IPS-18c (cell line): ENCODE data around the gene SSC4D.
"Not testable (repeated sequence)": the region's sequence is repeated elsewhere in the genome, so short reads cannot be mapped to it uniquely, and the experiment has no call there.

Experiments used
- H3K4me3 ChIP-seq: 2 replicates; pipeline ENCODE4 v1.7.0; 2013; ENCODE audit warnings: low read depth, mild to moderate bottlenecking, low read length, moderate library complexity; ENCODE audit not compliant: insufficient read depth
- H3K9me3 ChIP-seq: one replicate; pipeline ENCODE4 v1.6.1; 2013; ENCODE audit warnings: mild to moderate bottlenecking, low read length, moderate library complexity; ENCODE audit not compliant: control insufficient read depth, insufficient read depth

Gene SSC4D

GRCh38 chr7:76409537-76409936 is at the start of gene SSC4D:
TSS of gene SSC4D (minus strand) at chr7:76409697. CDS start at chr7:76404439, 5,258 bp downstream.
- no peaks in the 10 kb centered on the region for H3K9me3 ChIP-seq
- peak within 1 kb of the TSS; percentile 53 for H3K4me3 ChIP-seq

DNA sequence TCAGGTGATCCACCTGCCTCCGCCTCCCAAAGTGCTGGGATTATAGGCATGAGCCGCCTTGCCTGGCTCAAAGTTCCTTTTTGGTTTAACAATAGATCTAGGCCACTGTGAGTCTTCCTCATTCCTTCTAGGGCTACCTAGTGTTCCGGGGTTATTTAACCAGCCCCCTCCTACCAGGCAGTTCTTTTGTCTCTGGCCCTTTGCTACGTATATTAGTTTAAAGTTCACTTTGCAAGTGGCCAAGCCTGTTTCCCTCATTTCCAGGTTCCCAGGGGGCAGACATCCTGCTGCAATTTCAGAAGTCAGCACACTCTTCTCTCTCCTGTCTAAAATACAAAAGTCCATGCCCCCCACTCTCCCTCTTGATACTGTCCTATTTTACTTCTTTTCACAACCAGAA is 49.0 kb upstream of the SSC4D start:
- H3K4me3 ChIP-seq, H3K9me3 ChIP-seq: not testable (repeated sequence)

DNA sequence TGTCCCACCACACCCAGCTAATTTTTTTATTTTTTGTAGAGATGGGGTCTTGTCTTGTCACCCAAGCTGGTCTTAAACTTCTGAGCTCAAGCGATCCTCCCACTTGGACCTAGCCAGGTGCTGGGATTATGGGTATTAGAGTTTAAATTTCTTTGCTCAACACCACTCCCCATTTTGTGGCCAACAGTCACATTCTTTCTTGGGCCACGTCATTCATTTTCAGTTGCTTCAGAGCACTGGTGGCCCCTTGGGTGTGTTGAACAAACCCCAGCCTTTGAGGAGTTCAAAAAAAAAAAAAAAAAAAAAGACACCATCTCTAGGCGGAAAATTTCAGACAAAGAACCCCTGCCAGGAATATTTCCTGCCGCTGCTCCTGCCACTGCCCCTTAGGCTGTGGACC is 47.5 kb upstream of the SSC4D start:
- not testable (repeated sequence) for H3K4me3 ChIP-seq

DNA sequence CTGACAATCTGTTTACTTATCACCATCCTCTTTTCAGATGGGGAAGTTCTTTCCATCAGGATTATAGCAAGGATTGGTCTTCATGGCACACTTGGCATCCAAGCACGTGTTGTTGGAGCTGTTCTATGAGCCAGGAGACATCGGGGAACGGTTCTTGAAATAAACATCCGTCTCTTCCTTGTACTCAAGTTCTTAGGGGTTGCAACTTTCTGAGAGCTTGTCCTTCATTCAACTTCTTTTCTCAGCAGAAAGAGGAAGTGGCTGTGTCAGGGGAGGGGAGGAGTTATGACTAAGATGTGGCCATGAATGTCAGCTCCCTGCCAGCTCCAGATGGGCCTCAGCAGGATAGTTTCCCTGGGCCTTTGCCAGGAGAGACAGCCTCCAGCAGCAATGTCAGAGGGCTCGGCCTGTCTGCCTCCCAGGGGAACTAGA is 36.1 kb upstream of the SSC4D start:
- not testable (repeated sequence) for H3K4me3 ChIP-seq, H3K9me3 ChIP-seq

More for the DNA sequence above, 47.5 kb upstream of the SSC4D start:
- not testable (repeated sequence) for H3K9me3 ChIP-seq

DNA sequence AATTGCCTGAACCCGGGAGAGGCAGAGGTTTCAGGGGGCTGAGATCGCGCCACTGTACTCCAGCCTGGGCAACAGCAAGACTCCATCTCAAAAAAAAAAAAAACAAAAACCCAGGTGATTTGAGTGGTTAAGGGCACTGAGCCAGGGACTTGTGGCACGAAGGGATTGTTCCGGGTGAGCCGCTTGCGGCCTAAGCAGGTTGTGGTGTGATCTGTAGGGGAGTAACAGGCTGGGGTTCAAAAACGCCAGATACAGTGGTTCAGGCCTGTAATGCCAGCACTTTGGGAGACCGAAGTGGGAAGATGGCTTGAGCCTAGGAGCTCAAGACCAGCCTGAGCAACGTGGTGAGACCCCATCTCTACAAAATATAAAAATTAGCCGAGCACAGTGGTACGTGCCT is 34.3 kb upstream of the SSC4D start:
- H3K4me3 ChIP-seq, H3K9me3 ChIP-seq: not testable (repeated sequence)

DNA sequence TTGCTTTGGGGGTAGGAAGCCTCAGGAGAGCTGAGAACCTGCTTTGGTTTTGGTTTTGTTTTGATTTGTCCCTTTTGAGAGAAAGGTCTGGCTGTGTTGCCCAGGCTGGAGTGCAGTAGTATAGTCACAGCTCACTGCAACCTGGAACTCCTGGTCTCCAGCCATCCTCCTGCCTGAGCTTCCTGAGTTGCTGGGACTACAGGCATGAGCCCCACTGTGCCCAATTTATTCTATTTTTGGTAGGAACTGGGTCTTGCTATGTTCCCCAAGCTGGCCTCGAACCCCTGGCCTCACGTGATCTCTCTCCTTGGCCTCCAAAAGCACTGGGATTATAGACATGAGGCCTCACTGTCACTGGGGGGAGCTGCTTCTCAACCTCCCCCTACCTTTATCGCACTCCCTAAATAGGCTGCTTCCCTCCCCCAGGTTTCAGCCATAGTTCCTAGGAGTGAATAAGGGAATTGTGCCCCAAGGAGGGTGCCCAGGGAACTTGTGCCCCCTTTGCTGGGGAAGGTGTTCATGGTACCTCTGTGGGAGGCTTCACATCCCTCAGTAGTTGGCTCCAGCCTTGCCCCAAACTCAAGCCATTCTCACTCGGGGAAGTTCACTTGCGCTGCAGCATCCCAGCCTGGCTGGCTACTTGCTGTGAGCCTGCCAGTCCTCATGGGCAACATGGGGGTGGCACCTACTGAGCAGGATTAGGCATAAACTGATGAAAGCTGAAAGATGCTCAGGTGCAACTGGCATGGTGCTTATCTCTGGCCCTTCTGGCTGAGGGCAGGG is 33.4 kb upstream of the SSC4D start:
- H3K4me3 ChIP-seq, H3K9me3 ChIP-seq: not testable (repeated sequence)

DNA sequence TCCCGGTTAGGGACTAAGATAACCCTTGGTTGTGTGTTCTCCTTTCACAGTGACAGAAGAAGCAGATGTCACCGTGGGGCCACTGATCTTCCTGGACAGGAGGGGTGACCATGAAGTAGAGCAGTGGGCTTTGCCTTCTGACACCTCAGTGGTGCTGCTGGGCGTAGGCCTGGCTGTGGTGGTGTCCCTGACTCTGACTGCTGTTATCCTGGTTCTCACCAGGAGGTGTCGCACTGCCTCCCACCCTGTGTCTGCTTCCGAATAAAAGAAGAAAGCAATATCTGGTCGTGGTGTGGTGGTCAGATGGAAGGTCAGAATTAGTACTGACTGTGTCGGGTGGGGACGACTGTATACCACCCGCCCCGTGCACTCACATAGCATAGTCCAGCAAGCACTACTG is 32.3 kb upstream of the SSC4D start:
- not testable (repeated sequence) for H3K4me3 ChIP-seq, H3K9me3 ChIP-seq

DNA sequence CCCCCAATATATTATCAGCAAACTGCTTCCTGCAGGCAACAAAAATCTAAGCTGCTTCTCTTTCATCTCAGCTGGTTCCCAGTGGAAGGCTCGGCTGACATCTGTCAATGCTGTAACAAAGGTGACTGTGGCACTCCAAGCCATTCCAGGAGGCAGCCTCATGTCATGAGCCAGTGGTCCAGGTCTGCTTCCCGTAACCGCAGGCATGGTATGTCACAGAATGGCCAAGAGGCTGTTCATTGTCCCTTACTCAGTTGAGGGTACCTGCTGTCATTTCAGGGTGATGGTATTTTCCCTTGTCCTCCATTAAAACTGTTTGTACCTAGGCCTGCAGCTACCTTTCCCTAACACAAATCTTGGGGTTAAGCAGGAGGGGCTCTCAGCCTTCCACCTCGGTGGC is 30.9 kb upstream of the SSC4D start:
- H3K4me3 ChIP-seq, H3K9me3 ChIP-seq: not testable (repeated sequence)

DNA sequence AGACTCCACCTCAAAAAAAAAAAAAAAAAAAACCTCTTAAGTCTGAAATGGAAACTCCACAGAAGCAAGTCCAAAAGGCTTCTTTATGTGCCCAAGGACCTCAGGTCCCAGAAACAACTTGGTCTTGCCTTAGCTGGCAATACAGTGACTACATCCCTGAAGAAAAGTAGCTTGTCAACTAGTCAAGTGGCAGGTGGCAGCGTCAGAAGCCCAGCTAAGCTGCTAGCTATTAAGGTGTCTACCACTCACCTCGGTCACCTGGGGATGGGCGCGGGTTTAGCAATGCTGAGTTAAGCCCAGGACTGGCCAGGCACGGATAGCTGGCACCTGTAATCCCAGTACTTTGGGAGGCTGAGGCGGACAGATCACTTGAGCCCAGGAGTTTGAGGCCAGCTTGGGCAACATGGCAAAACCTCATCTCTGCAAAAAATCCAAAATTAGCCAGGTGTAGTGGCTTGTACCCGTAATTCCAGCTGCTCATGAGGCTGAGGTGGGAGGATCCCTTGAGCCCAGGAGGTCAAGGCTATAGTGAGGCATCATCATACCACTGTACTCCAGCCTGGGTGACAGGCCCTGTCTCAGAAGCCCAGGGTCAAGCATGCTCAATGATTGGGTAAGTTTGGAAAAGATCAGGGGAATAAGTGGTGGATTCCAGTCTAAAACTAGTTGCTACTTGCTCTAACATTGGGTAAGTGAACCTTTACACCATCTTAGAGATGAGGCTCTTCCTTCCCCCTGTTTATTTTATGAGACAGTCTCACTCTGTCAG is 29.8 kb upstream of the SSC4D start:
- H3K9me3 ChIP-seq, H3K4me3 ChIP-seq: not testable (repeated sequence)

GRCh38 chr7:76437873-76438272 is 28.4 kb upstream of the SSC4D start:
- not testable (repeated sequence) for H3K4me3 ChIP-seq, H3K9me3 ChIP-seq

DNA sequence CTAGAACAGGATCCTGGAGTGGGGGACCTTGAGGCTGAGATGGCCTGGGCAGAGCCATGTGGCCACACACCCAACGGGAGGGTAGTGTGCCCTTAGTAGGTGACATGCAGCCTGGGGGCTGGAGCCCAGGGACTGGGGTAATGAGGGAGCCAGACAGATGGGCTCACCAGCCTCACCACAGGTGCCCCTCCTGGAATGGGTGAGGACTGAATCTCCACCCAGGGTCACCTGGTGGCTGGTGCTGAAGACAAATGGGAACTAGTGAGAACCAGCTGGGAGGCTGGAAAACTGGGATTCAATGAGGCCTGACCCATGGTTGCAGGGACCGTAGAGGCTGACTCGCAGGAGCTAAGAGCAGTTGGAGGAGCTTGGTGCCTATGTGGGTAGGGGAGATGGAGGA is 21.3 kb upstream of the SSC4D start:
- Histone ChIP-seq H3K4me3 (no peak overlapping the region), H3K9me3 (no peaks in the 10 kb centered on the region)

- no peak overlapping the region for H3K4me3 ChIP-seq
- H3K9me3 ChIP-seq = no peaks in the 10 kb centered on the region
Measured at GRCh38 chr7:76430211-76430610, 20.7 kb upstream of the SSC4D start.

DNA sequence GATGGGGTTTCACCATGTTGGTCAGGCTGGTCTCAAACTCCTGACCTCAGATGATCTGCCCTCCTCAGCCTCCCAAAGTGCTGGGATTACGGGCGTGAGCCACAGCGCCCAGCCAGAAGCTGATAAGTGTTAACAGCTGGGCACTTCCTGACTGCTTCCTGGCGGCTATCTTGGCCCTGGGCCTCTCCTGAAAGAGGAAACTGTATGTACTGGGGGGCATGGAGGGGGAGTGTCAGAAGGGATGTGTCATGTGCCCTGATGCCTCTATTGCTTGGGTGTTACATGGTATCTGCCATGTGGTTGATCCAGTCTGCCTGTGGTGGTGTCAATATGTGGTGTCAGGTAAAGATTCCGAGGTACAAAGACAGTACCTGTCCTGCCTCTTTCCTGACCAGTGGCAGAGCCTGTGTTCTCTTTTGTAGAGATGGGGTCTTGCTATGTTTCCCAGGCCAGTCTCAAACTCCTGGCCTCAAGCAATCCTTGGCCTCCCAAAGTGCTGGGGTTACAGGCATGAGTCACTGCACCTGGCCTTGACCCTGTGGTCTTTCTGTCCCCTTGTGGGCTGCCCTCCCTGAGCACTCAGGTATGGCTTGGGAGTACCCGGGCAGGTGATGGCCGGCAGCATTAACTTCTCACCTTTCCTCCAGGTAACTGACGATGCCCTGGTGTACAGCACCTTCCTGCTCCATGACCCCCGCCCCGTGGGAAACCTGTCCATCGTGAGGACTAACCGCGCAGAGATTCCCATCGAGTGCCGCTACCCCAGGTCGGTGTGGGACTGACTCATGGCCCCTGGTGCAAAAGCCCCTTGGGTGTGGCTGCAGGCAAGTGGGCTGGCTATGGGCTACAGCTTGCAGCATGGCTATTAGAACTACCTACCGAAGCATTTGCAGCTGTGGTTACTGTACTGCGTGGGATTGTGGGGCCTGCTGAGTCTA is 19.6 kb upstream of the SSC4D start:
- no peak overlapping the region for H3K4me3 ChIP-seq
- H3K9me3 ChIP-seq = no peaks in the 10 kb centered on the region

DNA sequence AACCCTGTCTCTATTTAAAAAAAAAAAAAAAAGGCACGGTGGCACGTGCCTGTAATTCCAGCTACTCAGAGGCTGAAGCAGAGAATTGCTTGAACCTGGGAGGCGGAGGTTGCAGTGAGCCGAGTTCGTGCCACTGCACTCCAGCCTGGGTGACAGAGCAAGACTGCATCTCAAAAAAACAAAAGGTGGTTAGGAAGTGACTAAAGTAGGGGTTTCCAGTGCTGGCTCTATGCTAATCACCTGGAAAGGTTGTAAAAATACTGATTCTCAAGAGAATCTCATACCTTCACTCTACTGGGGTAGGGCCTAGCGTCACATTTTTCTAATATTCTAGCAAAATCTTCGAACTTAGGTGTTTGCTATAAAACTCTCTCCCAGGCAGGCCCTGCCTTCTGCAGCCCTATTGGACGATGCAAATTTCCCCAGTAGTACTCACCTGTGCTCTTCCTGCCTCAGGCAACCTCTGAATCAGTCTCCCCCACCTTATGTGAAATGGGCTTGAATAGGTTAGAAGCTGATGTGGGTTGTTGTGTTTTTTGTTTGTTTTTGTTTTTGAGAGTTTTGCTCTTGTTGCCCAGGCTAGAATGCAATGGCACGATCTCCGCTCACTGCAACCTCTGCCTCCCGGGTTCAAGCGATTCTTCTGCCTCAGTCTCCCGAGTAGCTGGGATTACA is 18.8 kb upstream of the SSC4D start:
- no peaks in the 10 kb centered on the region for H3K9me3 ChIP-seq
- no peak overlapping the region for H3K4me3 ChIP-seq

DNA sequence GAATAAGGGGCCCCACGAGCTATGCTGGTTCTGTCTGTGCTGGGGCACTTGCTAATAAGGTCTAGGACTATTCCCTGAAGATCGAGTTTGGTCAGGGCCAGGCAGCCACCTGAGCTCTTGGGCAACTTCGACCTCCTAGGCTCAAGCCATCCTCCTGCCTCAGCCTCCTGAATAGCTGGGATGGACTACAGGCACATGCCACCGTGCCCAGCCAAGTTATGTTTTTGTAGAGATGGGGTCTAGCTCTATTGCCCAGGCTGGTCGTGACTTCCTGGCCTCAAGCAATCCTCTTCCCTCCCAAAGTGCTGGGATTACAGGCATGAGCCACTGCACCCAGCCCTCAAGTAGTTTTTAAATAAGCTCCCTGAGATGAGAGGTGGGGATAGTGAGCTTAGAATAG is 18.1 kb upstream of the SSC4D start:
- no peaks in the 10 kb centered on the region for H3K9me3 ChIP-seq
- no peak overlapping the region for H3K4me3 ChIP-seq

DNA sequence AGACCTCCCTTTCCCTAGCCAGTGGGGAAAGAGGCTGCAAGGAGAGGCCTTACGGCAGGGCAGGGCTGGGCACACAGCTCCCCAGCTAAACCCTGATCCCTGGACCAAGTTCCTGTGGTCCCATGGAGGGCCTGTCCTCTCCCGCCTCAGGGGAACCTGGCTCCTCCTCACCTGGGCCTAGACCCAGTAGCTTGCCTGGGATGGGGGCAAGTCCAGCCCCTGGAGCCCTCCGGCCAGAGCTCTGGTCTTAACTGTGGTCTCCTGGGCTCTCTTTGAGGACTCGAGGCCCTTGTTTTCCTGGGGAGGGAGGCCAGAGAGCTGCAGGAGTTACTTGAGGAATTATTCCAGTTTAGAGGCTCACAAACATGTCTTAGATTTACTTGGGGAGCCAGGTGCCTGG is 16.7 kb upstream of the SSC4D start:
- no peaks in the 10 kb centered on the region for H3K9me3 ChIP-seq
- H3K4me3 ChIP-seq = no peak overlapping the region

DNA sequence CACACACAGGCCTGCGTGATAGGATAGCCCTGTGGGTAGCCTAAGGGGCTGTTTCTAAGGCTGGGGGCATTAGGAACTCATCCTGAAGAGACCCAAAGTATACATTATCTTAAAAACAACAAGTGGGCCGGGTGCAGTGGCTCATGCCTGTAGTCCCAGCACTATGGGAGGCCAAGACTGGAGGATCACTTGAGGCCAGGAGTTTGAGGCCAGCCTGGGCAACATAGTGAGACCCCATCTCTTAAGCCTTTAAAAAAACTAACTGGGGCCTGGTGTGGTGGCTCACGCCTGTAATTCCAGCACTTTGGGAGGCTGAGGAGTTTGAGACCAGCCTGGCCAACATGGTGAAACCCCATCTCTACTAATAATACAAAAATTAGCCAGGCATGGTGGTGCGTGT is 16.1 kb upstream of the SSC4D start:
- H3K4me3 ChIP-seq, H3K9me3 ChIP-seq: not testable (repeated sequence)
